CD4-positive, alpha-beta T cell (primary cell): ENCODE measurements around the gene MRPS5. TPM values are rescaled to one million over a fixed set of nuclear protein-coding genes. Genes with fewer than 3 reads are reported as not detected.

Experiments
- ATAC-seq: fragments of 200-7000 bp; cut with Tn5 transposase; one replicate; pipeline ENCODE4 v1.10.0; 2022; ENCODE audit warnings: mild to moderate bottlenecking; ENCODE audit not compliant: poor library complexity
- CTCF ChIA-PET: fragments of 350-600 bp; sonication (Branson Sonifier 250); formaldehyde crosslinking; loops from one replicate; lab custom pipeline; 2021; ENCODE audit warnings: antibody characterized with exemption, inconsistent platforms; lab: Charles Lee
- POLR2A ChIA-PET: fragments of 350-600 bp; sonication (Branson Sonifier 250); formaldehyde crosslinking; loops from one replicate; lab custom pipeline; 2021; ENCODE audit warnings: antibody characterized with exemption, inconsistent platforms; lab: Charles Lee
- DNase-seq, 14 experiments: peaks; one replicate each; pipeline ENCODE4 v3.0.0-alpha.2; 2013 to 2020; ENCODE audit warnings: mixed read lengths in 2 of 14
- H3K27ac ChIP-seq, 2 donors: one replicate each; pipeline versions ENCODE4 v1.5.1 to v1.7.0; 2013; ENCODE audit warnings: low read length in 2 of 2, low read depth in 1 of 2, mild to moderate bottlenecking in 1 of 2
- H3K27me3 ChIP-seq, 2 experiments: 1 replicate in 1 of 2; 2 replicates in 1 of 2; pipeline versions ENCODE4 v1.6.1 to v1.7.0; 2013; ENCODE audit warnings: low read length in 2 of 2, control low read depth in 1 of 2, mild to moderate bottlenecking in 1 of 2, moderate library complexity in 1 of 2; ENCODE audit not compliant: insufficient read depth in 2 of 2, control insufficient read depth in 1 of 2
- H3K36me3 ChIP-seq: one replicate; pipeline ENCODE4 v1.6.1; 2013; ENCODE audit warnings: low read length, control low read depth; ENCODE audit not compliant: insufficient read depth
- H3K4me1 ChIP-seq: one replicate; pipeline ENCODE4 v1.6.1; 2013; ENCODE audit warnings: low read length, control low read depth; ENCODE audit not compliant: insufficient read depth
- H3K4me3 ChIP-seq: one replicate; pipeline ENCODE4 v1.5.1; 2013; ENCODE audit warnings: mild to moderate bottlenecking, low read length, moderate library complexity
- H3K9me3 ChIP-seq, 2 experiments: 1 replicate in 1 of 2; 2 replicates in 1 of 2; pipeline versions ENCODE4 v1.6.1 to v1.7.0; 2013; ENCODE audit warnings: low read length in 2 of 2, mild to moderate bottlenecking in 2 of 2, control low read depth in 1 of 2, moderate library complexity in 1 of 2; ENCODE audit not compliant: control insufficient read depth in 1 of 2, insufficient read depth in 1 of 2
- H3K27ac Mint-ChIP-seq: one replicate; pipeline ENCODE4 v1.8.0; 2020; ENCODE audit warnings: mixed read lengths
- H3K27me3 Mint-ChIP-seq: one replicate; pipeline ENCODE4 v1.8.0; 2021; ENCODE audit warnings: mixed read lengths
- H3K36me3 Mint-ChIP-seq: one replicate; pipeline ENCODE4 v1.8.0; 2021; ENCODE audit warnings: low read depth, mixed read lengths
- H3K4me1 Mint-ChIP-seq: one replicate; pipeline ENCODE4 v1.8.0; 2021; ENCODE audit warnings: low read depth, mixed read lengths
- H3K4me3 Mint-ChIP-seq: one replicate; pipeline ENCODE4 v1.8.0; 2020; ENCODE audit warnings: mild to moderate bottlenecking, mixed read lengths
- H3K9me3 Mint-ChIP-seq: one replicate; pipeline ENCODE4 v1.8.0; 2020; ENCODE audit warnings: mixed read lengths
- intact Hi-C, 2 experiments: fragments of 100-400 bp; cut with DNase I in 1 of 2; cut with micrococcal nuclease in 1 of 2; formaldehyde crosslinking; loops; one replicate each; pipeline versions ENCODE4 v1.15.1 to v1.9.0; 2023 to 2025; cut with DNase I, micrococcal nuclease
- total RNA-seq, 174 experiments: library from RNA in 2 of 174; stranded (reverse) in 2 of 174; gene quantifications; one replicate each; pipeline ENCODE4 v1.2.3 and lab custom pipeline; 2021 to 2026
- TF ChIP-seq, protein P1 (sequence below): fragments of 200-600 bp; IDR thresholded peaks from one replicate; pipeline ENCODE4 v1.8.0; 2022; ENCODE audit warnings: antibody characterized with exemption, mild to moderate bottlenecking

Gene MRPS5
- total RNA-seq, 2 experiments from 2014 or later, result 15.3 to 16.3 TPM

DNA sequence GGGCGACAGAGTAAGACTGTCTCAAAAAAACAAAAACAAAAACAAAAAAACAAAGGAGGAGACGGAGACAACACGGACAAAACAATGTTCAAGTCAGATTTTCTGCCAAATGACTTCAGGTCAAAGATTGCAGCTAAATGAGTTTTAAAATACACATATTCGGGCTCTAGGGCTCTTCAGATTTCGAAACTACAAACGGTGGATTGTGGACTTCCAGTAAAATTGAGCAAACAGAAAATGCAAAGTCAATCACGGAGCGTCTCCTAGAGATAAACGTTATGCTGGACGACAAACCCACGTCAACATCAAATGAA is 558 bp downstream of the MRPS5 start:
- Histone ChIP-seq H3K4me3 (peak overlapping the region; percentile 81), H3K9me3 (no peaks in the 10 kb centered on the region), H3K27ac (peak overlapping the region in 1 of 2 donors; percentile 74), H3K36me3 (peaks cover 8% of the 10 kb centered on the region), H3K27me3 (no peaks in the 10 kb centered on the region), H3K4me1 (peaks cover 31% of the 10 kb centered on the region)
- DNase-seq, result no peak
- TF ChIP-seq, protein P1, sequence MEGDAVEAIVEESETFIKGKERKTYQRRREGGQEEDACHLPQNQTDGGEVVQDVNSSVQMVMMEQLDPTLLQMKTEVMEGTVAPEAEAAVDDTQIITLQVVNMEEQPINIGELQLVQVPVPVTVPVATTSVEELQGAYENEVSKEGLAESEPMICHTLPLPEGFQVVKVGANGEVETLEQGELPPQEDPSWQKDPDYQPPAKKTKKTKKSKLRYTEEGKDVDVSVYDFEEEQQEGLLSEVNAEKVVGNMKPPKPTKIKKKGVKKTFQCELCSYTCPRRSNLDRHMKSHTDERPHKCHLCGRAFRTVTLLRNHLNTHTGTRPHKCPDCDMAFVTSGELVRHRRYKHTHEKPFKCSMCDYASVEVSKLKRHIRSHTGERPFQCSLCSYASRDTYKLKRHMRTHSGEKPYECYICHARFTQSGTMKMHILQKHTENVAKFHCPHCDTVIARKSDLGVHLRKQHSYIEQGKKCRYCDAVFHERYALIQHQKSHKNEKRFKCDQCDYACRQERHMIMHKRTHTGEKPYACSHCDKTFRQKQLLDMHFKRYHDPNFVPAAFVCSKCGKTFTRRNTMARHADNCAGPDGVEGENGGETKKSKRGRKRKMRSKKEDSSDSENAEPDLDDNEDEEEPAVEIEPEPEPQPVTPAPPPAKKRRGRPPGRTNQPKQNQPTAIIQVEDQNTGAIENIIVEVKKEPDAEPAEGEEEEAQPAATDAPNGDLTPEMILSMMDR, result no peak
- peak overlapping the region; percentile 95 for H3K4me3 Mint-ChIP-seq
- intact Hi-C loops, result loop anchor here in 1 of 2 experiments (5.0 kb wide), 1 partner anchor 36 kb away; the partner anchor contains the start of gene ZNF514
- ChIA-PET CTCF (interaction anchor here (1.0 to 2.7 kb wide), 5 partner anchors 38 to 98 kb away, joined by 5 to 16 read pairs (median 7); partner anchors contain the start of genes ZNF2 and ZNF514), POLR2A (interaction anchor here (1.5 to 3.5 kb wide), 7 partner anchors 38 to 98 kb away, joined by 5 to 46 read pairs (median 21); partner anchors contain the start of genes MAL, ZNF2 and ZNF514)
- peak; percentile 3 for ATAC-seq
- peaks cover 35% of the 10 kb centered on the region for H3K36me3 Mint-ChIP-seq
- H3K4me1 Mint-ChIP-seq, result peaks cover 52% of the 10 kb centered on the region
- no peaks in the 10 kb centered on the region for H3K27me3 Mint-ChIP-seq
- H3K27ac Mint-ChIP-seq, result peak overlapping the region; percentile 94
- no peaks in the 10 kb centered on the region for H3K9me3 Mint-ChIP-seq

DNA sequence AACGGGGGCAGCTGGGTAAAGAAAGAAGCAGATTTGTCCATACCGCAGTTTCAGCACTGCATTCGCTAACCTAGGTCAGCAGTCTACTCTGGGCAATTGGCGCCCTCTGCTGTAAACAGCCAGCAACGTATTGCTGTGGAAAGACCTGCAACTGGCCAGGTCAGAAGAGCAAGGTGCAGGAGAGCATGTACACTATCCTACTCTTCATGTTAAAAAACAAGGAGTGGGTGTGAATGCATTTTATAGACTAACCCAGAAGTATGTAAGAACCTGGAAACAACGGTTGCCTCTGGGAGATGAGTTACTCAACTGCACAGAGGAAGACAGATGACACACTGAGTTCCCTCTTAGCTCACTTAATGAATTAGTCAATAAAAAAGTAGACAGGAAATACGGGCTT is 6.2 kb downstream of the MRPS5 start:
- Mint-ChIP-seq H3K36me3 (peaks cover 71% of the 10 kb centered on the region), H3K4me1 (peaks cover 46% of the 10 kb centered on the region), H3K27ac (peak overlapping the region; percentile 45), H3K9me3 (no peaks in the 10 kb centered on the region), H3K27me3 (no peaks in the 10 kb centered on the region), H3K4me3 (peak overlapping the region; percentile 36)
- Histone ChIP-seq H3K27me3 (no peaks in the 10 kb centered on the region), H3K9me3 (no peaks in the 10 kb centered on the region), H3K36me3 (peaks cover 46% of the 10 kb centered on the region), H3K4me3 (no peak overlapping the region), H3K4me1 (peaks cover 27% of the 10 kb centered on the region), H3K27ac (no peak overlapping the region)
- ChIA-PET POLR2A (interaction anchor here (0.7 to 3.3 kb wide), 9 partner anchors 35 to 93 kb away, joined by 4 to 34 read pairs (median 6); partner anchors contain the start of genes MAL and ZNF514), CTCF (interaction anchor here (0.6 to 4.5 kb wide), 14 partner anchors 10 to 159 kb away, joined by 3 to 85 read pairs (median 4); partner anchors contain the start of gene MAL)
- TF ChIP-seq, protein P1, result peak; percentile 89
- DNase-seq, result peak; percentile 59 to 87 (median 71)
- ATAC-seq, result peak; percentile 99
- intact Hi-C loops, result loop anchor here (1.0 to 5.0 kb wide), 6 partner anchors 35 to 243 kb away; partner anchors contain the start of gene TEKT4 (in 1 of the 2)

DNA sequence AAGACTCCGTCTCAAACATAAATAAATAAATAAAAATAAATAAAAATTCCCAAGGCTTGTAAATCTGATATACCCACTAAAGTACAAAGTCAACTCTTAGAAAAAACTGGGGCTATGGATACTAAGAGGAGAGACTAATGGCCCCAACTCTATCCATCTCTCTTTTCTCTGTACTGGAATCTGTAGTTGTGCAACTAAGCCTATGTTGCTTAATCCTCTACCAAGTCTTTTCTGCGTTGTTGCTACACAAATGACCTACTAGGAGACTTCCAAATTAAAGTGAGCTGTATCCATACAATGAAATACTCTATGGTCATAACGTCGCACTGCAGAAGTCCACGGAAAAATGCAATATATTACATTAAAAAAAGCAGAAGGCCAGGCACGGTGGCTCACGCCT is 8.1 kb downstream of the MRPS5 start:
- intact Hi-C loops, result loop anchor here in 1 of 2 experiments (2.0 kb wide), 1 partner anchor 31 kb away; no protein-coding TSS in a partner anchor
- Histone ChIP-seq H3K27me3 (no peaks in the 10 kb centered on the region), H3K27ac (no peak overlapping the region), H3K4me1 (peaks cover 14% of the 10 kb centered on the region), H3K4me3 (no peak overlapping the region), H3K9me3 (no peaks in the 10 kb centered on the region), H3K36me3 (peaks cover 65% of the 10 kb centered on the region)
- no peak for ATAC-seq
- TF ChIP-seq, protein P1, result no peak
- Mint-ChIP-seq H3K27me3 (no peaks in the 10 kb centered on the region), H3K9me3 (no peaks in the 10 kb centered on the region), H3K36me3 (peaks cover 78% of the 10 kb centered on the region), H3K27ac (no peak overlapping the region), H3K4me1 (peaks cover 26% of the 10 kb centered on the region), H3K4me3 (no peak overlapping the region)
- POLR2A ChIA-PET, result interaction anchor here (3.3 kb wide), 1 partner anchor 91 kb away, joined by 34 read pairs; no protein-coding TSS in a partner anchor
- no peak for DNase-seq
- CTCF ChIA-PET, result interaction anchor here (0.7 to 4.3 kb wide), 3 partner anchors 37 to 265 kb away, joined by 3 to 85 read pairs (median 4); partner anchors contain the start of gene MAL
